GM18502 (cell line): Measurements from ENCODE around the gene POLD1.

Source experiments
- ATAC-seq: cut with Tn5 transposase; IDR thresholded peaks from one replicate; pipeline ENCODE4 v1.9.1; 2021; ENCODE audit warnings: mild to moderate bottlenecking; ENCODE audit not compliant: unreplicated experiment, poor library complexity

The POLD1 gene

GRCh38 chr19:50362656-50363424 lies 21.3 kb upstream of the POLD1 start:
- no peak for ATAC-seq

GRCh38 chr19:50365434-50366306 lies 18.5 kb upstream of the POLD1 start, which contains the start of gene NAPSA:
TSS of gene NAPSA (minus strand) at chr19:50365639. CDS start at chr19:50365621, 18 bp downstream.
- ATAC-seq: no peak

- peak; percentile 50 for ATAC-seq
Observed at GRCh38 chr19:50368649-50369570, 15.2 kb upstream of the POLD1 start.

DNA sequence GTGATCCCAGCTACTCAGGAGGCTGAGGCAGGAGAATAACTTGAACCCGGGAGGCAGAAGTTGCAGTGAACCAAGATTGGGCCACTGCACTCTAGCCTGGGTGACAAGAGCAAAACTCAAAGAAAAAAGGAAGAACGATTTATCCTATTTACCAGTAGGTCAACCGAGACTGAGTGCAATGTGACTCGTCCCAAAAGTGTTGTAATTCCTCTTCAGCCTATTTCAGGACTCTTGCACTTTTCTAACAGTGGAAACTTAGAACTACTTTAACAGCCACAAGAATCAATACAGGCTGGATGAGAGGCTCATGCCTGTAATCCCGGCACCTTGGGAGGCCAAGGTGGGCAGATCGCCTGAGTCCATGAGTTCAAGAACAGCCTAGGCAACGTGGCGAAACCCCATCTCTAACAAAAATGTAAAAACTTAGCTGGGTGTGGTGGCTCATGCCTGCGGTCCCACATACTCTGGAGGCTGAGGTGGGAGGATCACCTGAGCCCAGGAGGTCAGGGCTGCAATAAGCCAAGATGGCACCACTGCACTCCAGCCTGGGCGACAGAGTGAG lies 12.2 kb upstream of the POLD1 start:
- ATAC-seq: no peak

- ATAC-seq: peak; percentile 85
Observed at GRCh38 chr19:50376166-50377050, 7.7 kb upstream of the POLD1 start, which contains the start of gene NR1H2. TSS of gene NR1H2 (plus strand) at chr19:50376457. CDS start at chr19:50377606, 1,149 bp downstream.

- peak; percentile 19 for ATAC-seq
Observed at GRCh38 chr19:50377051-50377461, 7.1 kb upstream of the POLD1 start.

GRCh38 chr19:50377517-50377916 lies 6.6 kb upstream of the POLD1 start:
- ATAC-seq: no peak

GRCh38 chr19:50378169-50378862 lies 5.8 kb upstream of the POLD1 start:
- no peak for ATAC-seq

GRCh38 chr19:50378863-50379236 lies 5.3 kb upstream of the POLD1 start:
- ATAC-seq: no peak

DNA sequence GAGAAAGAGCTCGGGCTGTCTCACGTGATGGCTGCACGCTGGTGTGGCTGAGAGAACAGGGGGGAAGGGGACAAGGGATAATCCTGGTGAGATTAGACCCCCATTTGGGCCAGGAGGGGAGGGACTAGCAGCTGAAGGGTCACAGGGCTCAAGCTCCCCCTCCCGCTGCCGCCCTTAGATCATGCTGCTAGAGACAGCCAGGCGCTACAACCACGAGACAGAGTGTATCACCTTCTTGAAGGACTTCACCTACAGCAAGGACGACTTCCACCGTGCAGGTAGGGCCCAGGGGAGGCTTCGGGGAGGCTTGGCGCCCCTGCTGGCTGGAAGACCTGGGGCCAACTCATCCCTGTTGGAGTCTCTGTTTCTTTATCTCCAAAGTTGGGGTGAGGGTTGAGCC lies 4.5 kb upstream of the POLD1 start:
- ATAC-seq: no peak

GRCh38 chr19:50380137-50380536 lies 4.0 kb upstream of the POLD1 start:
- no peak for ATAC-seq

DNA sequence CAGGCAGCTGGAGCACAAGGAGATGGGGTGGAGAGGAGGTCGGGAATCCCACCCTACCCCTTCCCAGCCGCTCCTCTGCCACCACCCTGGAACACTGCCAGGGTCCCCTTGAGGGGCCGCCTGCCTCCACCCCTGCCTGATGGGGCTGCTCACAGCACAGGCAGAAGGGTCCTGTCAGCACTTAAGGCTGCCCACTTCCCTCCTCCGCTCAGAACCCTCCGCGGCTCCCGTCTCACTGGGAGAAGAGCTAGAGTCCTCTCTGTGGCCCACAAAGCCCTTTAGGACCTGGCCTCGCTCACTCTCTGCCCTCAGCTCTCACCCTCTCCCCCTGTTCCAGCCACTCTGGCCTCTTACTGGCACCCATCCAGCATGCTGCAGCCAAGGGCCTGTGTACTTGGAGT lies 3.4 kb upstream of the POLD1 start:
- no peak for ATAC-seq

GRCh38 chr19:50381881-50382729 lies 2.0 kb upstream of the POLD1 start:
- ATAC-seq: no peak

DNA sequence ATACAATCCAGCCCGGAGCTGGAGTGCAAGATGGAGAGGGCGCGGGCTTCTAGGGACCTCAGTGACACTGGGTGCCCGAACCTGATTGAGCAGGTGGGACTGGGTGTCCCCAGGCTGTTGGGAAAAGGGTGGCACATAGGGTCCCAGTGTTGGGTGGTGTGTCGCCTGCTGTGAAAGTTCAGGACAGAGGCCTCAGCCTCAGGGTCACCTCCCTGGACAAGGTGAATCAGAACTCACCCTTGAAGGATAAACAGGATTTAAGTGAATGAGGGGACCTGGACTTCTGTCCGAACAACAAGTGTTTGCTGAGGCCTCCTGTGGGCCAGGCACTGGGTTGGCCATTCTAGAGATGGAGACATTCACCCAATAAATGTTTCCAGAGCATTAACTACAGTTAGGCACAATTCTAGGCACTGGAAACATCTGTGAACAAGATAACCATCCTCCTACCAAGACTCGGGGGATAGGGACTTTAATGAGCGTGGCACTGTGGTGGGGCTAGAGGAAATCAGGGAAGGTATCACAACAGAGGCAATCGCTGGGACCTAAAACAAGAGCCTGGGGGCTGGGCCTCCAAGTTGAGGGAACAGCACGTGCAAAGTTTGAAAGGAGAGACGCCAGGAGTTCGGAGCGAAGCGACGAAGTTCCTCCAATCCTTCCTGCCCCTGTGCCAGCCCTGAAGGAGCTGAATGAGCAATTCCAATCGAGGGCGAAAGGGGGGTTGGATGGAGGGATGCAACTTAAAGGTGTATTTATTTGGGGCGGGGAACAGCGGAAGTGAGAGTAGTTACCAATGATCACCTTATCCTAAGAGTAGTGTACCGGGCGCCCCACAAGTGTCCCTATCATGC lies 921 bp upstream of the POLD1 start:
- no peak for ATAC-seq

- ATAC-seq: no peak
Observed at GRCh38 chr19:50384685-50385535, 763 bp downstream of the POLD1 start.
